ENCODE data around the gene ACAD10. TPM values are rescaled to one million over a fixed set of nuclear protein-coding genes. Genes with fewer than 3 reads are reported as not detected.
"Not testable (repeated sequence)": the region's sequence is repeated elsewhere in the genome, so short reads cannot be mapped to it uniquely, and the experiment has no call there.

Gene ACAD10
- total RNA-seq, 4 donors from 2014 or later, result 58.5 to 102 (median 80.6) TPM

DNA sequence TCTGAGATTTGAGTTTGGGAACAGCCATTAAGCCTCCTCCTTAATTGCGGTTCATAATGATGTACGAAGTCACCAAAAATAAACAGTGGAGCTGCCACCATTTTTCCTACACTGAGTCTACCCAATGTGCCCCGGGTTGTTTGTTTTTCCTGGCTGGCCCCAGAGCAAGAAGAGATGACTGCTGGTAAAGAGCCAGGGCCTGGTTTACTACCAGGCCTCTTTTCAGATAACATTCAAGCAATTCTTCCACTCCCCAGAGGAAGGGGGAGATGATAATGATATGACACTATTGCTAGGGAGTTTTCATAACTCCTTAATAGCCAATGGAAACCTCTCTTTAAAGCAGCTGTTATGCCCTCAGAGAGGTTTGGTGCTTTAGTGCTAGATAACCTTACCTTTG is 42.4 kb upstream of the ACAD10 start:
- Histone ChIP-seq H3K4me3 (no peak overlapping the region), H3K4me1 (no peaks in the 10 kb centered on the region), H3K36me3 (peaks cover 0 to 65% (median 0%) of the 10 kb centered on the region in 3 donors), H3K9me3 (no peaks in the 10 kb centered on the region), H3K27ac (peak overlapping the region in 2 of 4 donors; percentile 7 to 47), H3K27me3 (no peaks in the 10 kb centered on the region)
- no peak for TF ChIP-seq POLR2A (IDR thresholded peaks at IDR 0.05)
- TF ChIP-seq, protein P1, sequence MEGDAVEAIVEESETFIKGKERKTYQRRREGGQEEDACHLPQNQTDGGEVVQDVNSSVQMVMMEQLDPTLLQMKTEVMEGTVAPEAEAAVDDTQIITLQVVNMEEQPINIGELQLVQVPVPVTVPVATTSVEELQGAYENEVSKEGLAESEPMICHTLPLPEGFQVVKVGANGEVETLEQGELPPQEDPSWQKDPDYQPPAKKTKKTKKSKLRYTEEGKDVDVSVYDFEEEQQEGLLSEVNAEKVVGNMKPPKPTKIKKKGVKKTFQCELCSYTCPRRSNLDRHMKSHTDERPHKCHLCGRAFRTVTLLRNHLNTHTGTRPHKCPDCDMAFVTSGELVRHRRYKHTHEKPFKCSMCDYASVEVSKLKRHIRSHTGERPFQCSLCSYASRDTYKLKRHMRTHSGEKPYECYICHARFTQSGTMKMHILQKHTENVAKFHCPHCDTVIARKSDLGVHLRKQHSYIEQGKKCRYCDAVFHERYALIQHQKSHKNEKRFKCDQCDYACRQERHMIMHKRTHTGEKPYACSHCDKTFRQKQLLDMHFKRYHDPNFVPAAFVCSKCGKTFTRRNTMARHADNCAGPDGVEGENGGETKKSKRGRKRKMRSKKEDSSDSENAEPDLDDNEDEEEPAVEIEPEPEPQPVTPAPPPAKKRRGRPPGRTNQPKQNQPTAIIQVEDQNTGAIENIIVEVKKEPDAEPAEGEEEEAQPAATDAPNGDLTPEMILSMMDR (IDR thresholded peaks at IDR 0.05), result no peak
- no peak for DNase-seq

DNA sequence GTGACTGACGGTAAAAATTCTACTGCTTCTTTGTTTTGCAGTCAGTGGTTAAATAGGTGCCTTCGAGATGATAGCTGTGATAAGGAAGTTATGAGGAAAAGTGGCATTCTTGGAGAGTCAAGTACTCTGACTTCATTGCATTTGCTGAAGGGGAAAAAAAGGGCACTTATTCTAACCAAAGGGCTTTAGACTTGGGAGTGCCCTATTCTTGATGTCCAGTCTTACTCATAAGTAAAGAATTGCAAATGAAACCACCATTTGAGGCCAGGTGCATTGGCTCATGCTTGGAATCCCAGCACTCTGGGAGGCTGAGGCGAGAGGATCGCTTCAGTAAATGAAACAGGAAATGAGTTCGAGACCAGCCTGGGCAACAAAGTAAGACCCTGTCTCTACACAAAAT is 40.4 kb upstream of the ACAD10 start:
- no peak for DNase-seq
- no peaks in the 10 kb centered on the region for H3K4me1 ChIP-seq
- H3K9me3 ChIP-seq, result no peaks in the 10 kb centered on the region
- no peak for TF ChIP-seq POLR2A (IDR thresholded peaks at IDR 0.05)
- TF ChIP-seq, protein P1 (IDR thresholded peaks at IDR 0.05), result no peak
- no peak overlapping the region for H3K4me3 ChIP-seq
- H3K27me3 ChIP-seq, result no peaks in the 10 kb centered on the region
- no peak overlapping the region for H3K27ac ChIP-seq
- H3K36me3 ChIP-seq, result peaks cover 0 to 85% (median 0%) of the 10 kb centered on the region in 3 donors

DNA sequence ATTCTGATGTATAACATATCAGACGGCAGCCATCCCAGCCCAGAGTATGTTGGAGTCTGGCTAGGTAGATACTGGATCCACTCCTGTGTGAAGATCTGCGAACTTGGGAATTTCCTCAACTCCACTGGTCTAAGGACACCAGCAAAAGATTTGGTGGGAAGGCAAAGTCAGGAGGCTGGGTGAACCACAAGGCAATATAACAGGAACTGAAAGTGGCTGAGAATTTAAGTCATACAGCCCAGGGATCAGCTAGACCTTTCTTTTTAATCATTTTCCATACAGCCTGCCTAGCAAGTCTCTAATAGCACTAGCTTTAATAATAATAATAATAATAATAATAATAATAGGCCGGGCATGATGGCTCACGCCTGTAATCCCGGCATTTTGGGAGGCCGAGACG is 34.9 kb upstream of the ACAD10 start:
- Histone ChIP-seq H3K27me3 (no peaks in the 10 kb centered on the region), H3K27ac (no peak overlapping the region), H3K9me3 (no peaks in the 10 kb centered on the region), H3K4me3 (no peak overlapping the region), H3K4me1 (no peaks in the 10 kb centered on the region), H3K36me3 (peaks cover 0 to 91% (median 0%) of the 10 kb centered on the region in 3 donors)
- TF ChIP-seq POLR2A (IDR thresholded peaks at IDR 0.05), result no peak
- TF ChIP-seq, protein P1 (IDR thresholded peaks at IDR 0.05), result no peak
- no peak for DNase-seq

DNA sequence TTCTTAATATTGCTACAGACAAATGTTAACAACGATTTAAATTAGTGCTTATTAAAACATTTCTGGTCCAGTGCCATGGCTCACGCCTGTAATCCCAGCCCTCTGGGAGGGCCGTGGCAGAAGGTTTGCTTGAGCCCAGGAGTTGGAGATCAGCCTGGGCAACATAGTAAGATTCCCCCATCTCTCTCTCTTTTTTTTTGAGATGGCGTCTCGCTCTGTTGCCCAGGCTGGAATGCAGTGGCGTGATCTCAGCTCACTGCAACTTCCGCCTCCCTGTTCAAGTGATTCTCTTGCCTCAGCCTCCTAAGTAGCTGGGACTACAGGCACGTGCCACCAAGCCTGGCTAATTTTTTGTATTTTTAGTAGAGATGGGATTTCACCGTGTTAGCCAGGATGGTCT is 33.3 kb upstream of the ACAD10 start:
- H3K4me1 ChIP-seq, DNase-seq, H3K4me3 ChIP-seq, H3K27ac ChIP-seq, H3K9me3 ChIP-seq, H3K27me3 ChIP-seq: not testable (repeated sequence)
- peaks cover 0 to 91% (median 0%) of the 10 kb centered on the region in 3 donors for H3K36me3 ChIP-seq

DNA sequence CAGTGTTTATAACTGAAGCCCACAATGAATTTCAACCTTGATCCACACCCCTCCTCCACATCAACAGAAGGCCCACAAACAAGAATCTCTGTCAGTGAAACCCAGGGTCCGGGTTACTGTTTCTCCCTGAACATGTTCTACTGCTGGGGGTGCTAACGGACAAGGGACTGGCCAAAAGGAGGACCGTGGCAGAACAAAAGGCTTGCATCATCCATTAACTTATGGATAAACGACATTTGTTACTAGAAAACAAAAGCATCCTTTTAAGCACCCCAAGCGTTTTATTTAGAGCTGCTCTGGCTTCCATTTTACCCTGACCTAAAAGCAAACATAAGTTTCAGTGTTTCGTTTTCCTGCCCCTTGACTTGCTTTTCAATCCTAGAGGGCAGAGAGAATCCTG is 32.3 kb upstream of the ACAD10 start:
- no peak overlapping the region for H3K4me3 ChIP-seq
- no peak for TF ChIP-seq POLR2A (IDR thresholded peaks at IDR 0.05)
- TF ChIP-seq, protein P1 (IDR thresholded peaks at IDR 0.05), result no peak
- peaks cover 0 to 91% (median 0%) of the 10 kb centered on the region in 3 donors for H3K36me3 ChIP-seq
- no peaks in the 10 kb centered on the region for H3K9me3 ChIP-seq
- H3K27ac ChIP-seq, result no peak overlapping the region
- no peaks in the 10 kb centered on the region for H3K4me1 ChIP-seq
- no peak for DNase-seq
- H3K27me3 ChIP-seq, result no peaks in the 10 kb centered on the region

DNA sequence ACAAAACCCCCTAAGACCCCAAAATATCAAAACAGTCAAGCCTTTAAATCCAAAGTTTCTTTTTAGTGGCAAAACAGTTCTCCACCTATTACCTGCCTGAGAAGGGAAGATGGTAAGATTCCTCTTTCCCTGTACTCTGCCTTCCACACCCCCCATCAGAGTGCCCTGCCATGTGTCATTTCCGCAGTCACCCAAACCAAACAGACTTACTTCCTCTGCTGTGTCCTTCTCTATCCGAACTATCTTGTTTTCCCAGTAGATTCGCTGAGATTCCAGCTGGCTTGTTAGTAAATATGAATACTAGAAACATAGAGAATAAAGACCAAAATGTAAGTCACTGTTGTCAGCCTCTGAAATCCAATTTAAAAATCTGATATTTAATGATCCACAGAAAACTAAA is 30.5 kb upstream of the ACAD10 start:
- Histone ChIP-seq H3K27me3 (no peaks in the 10 kb centered on the region), H3K9me3 (no peaks in the 10 kb centered on the region), H3K4me1 (no peaks in the 10 kb centered on the region), H3K36me3 (peaks cover 0 to 91% (median 0%) of the 10 kb centered on the region in 3 donors), H3K4me3 (no peak overlapping the region), H3K27ac (no peak overlapping the region)
- no peak for DNase-seq
- TF ChIP-seq, protein P1 (IDR thresholded peaks at IDR 0.05), result no peak

Data from Peyer's patch (tissue), 4 donors.